Measurements from ENCODE around the gene ACSM3. TPM values are rescaled to one million over a fixed set of nuclear protein-coding genes. Genes with fewer than 3 reads are reported as not detected.

ACSM3 gene
- polyA plus RNA-seq, 1 of the 3 experiments (the other 2 are of a cell fraction), result 0.44 TPM

- TF ChIP-seq GATA2 (CRISPR knock-in tag; IDR thresholded peaks at IDR 0.05) (no peak), EP300 (IDR thresholded peaks at IDR 0.05; ENCODE audit: borderline replicate concordance in 1 of 2, low read depth in 1 of 2, low read length in 1 of 2) (peak in 1 of 2 experiments; percentile 24; a peak in 1 of 4 replicates), PBX3 (IDR thresholded peaks at IDR 0.05) (peak; percentile 76), RAD21 (IDR thresholded peaks at IDR 0.05; ENCODE audit: low read length) (no peak), USF1 (IDR thresholded peaks at IDR 0.05; ENCODE audit: borderline replicate concordance, low read depth) (no peak), MXI1 (IDR thresholded peaks at IDR 0.05; ENCODE audit: low read depth, low read length) (peak; percentile 91), CHD2 (IDR thresholded peaks at IDR 0.05; ENCODE audit: low read length, partially characterized antibody) (peak; percentile 97)
- TF ChIP-seq, protein P1, sequence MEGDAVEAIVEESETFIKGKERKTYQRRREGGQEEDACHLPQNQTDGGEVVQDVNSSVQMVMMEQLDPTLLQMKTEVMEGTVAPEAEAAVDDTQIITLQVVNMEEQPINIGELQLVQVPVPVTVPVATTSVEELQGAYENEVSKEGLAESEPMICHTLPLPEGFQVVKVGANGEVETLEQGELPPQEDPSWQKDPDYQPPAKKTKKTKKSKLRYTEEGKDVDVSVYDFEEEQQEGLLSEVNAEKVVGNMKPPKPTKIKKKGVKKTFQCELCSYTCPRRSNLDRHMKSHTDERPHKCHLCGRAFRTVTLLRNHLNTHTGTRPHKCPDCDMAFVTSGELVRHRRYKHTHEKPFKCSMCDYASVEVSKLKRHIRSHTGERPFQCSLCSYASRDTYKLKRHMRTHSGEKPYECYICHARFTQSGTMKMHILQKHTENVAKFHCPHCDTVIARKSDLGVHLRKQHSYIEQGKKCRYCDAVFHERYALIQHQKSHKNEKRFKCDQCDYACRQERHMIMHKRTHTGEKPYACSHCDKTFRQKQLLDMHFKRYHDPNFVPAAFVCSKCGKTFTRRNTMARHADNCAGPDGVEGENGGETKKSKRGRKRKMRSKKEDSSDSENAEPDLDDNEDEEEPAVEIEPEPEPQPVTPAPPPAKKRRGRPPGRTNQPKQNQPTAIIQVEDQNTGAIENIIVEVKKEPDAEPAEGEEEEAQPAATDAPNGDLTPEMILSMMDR (IDR thresholded peaks at IDR 0.05), result peak; percentile 64
Measured at GRCh38 chr16:20806168-20807050, 42.6 kb downstream of the ACSM3 start, which contains the start of the genes ERI2 and REXO5 (continued).

DNA sequence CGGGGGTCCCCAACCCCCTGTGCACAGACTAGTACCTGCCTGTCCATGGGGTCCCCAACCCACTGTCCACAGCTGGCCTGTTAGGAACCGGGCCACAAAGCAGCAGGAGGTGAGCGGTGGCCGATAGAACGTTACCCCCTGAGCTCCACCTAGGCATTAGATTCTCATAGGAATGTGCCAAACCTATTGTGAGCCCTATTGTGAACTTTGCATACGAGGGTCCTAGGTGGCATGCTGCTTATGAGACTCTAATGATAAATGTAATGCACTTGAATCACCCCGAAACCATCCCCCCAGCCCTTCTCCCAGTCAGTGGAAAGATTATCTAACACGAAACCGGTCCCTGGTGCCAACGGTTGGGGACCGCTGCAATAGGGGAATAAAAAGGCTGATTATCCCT is 44.0 kb downstream of the ACSM3 start:
- Histone ChIP-seq H3K4me1 (ENCODE audit: control insufficient read depth in 1 of 2, insufficient read depth in 2 of 2, low read depth in 1 of 2, low read length in 1 of 2) (peaks cover 2 to 4% of the 10 kb centered on the region in 2 experiments; a peak in 2 of 4 replicates), H3K27me3 (ENCODE audit: insufficient read depth) (no peaks in the 10 kb centered on the region), H3K79me2 (ENCODE audit: insufficient read depth) (peaks cover 26% of the 10 kb centered on the region; the same call in 1 of the 2 replicates), H4K20me1 (ENCODE audit: insufficient read depth) (no peaks in the 10 kb centered on the region), H3K4me2 (peak overlapping the region; percentile 93), H3K9me2 (no peaks in the 10 kb centered on the region), H3K27ac (ENCODE audit: low read depth in 2 of 2, low read length in 1 of 2) (peak overlapping the region in 1 of 2 experiments; percentile 80; a peak in 1 of 4 replicates), H3K9ac (no peak overlapping the region; the same call in 1 of the 2 replicates), H3K36me3 (replicated peaks in 1 of 2; ENCODE audit: control insufficient read depth in 1 of 2, insufficient read depth in 2 of 2, low read length in 1 of 2) (no peaks in the 10 kb centered on the region), H3K9me3 (no peaks in the 10 kb centered on the region), H3F3A (replicated peaks; ENCODE audit: insufficient read depth) (peaks cover 32% of the 10 kb centered on the region), H3K4me3 (ENCODE audit: low read depth in 2 of 2, low read length in 1 of 2) (no peak overlapping the region; a peak in 1 of 4 replicates), H2AFZ (ENCODE audit: low read depth) (peak overlapping the region; percentile 95; the same call in 1 of the 2 replicates)
- 93% methylated on average over 11 of the region's 11 CpGs for WGBS (ENCODE audit: low lambda C conversion rate)
- POLR2A ChIA-PET, result no interaction called here
- TF ChIP-seq TCF12 (IDR thresholded peaks at IDR 0.05) (no peak), NFIC (IDR thresholded peaks at IDR 0.05; ENCODE audit: borderline replicate concordance) (no peak), RAD21 (IDR thresholded peaks at IDR 0.05; ENCODE audit: low read length) (no peak), EP300 (IDR thresholded peaks at IDR 0.05; ENCODE audit: borderline replicate concordance in 1 of 2, low read depth in 1 of 2, low read length in 1 of 2) (no peak), POLR2AphosphoS5 (IDR thresholded peaks at IDR 0.05; ENCODE audit: low read depth, low read length) (no peak), SMC3 (IDR thresholded peaks at IDR 0.05; ENCODE audit: low read depth, low read length) (no peak), FOXM1 (IDR thresholded peaks at IDR 0.05; ENCODE audit: low read depth) (no peak), FOXJ3 (CRISPR knock-in tag; IDR thresholded peaks at IDR 0.05) (no peak), CHD2 (IDR thresholded peaks at IDR 0.05; ENCODE audit: low read length, partially characterized antibody) (no peak), ZBTB33 (IDR thresholded peaks at IDR 0.05; ENCODE audit: borderline replicate concordance, low read depth) (no peak), PBX3 (IDR thresholded peaks at IDR 0.05) (no peak), GATA2 (CRISPR knock-in tag; IDR thresholded peaks at IDR 0.05) (no peak), MEF2A (IDR thresholded peaks at IDR 0.05; ENCODE audit: borderline replicate concordance, low read depth) (no peak), JUND (IDR thresholded peaks at IDR 0.05) (no peak), RXRA (IDR thresholded peaks at IDR 0.05; ENCODE audit: borderline replicate concordance, low read depth) (no peak)
- TF ChIP-seq, protein P1 (IDR thresholded peaks at IDR 0.05), result no peak
- no peak for DNase-seq
- CTCF ChIA-PET, result interaction anchor here (2.1 kb wide), 1 partner anchor 42 kb away, joined by 8 read pairs; no protein-coding TSS in a partner anchor
